ENCODE measurements around the gene TGFBR3.

The TGFBR3 gene

GRCh38 chr1:91813813-91814212 is 72.1 kb downstream of the TGFBR3 start:
- Histone ChIP-seq H3K9me3 (ENCODE audit: insufficient read depth, low read length, severe bottlenecking) (no peaks in the 10 kb centered on the region), H3K79me2 (ENCODE audit: insufficient read depth, low read length) (no peaks in the 10 kb centered on the region), H3K4me3 (ENCODE audit: low read depth in 1 of 2, low read length in 2 of 2) (no peak overlapping the region), H3K36me3 (ENCODE audit: insufficient read depth, low read length) (no peaks in the 10 kb centered on the region), H4K20me1 (ENCODE audit: insufficient read depth, low read length) (no peaks in the 10 kb centered on the region), H3K27me3 (ENCODE audit: insufficient read depth, low read length, poor library complexity) (peaks cover 6% of the 10 kb centered on the region), H3K27ac (ENCODE audit: low read length) (no peak overlapping the region), H3K4me1 (ENCODE audit: insufficient read depth, low read length) (no peaks in the 10 kb centered on the region), H3K9ac (ENCODE audit: low read depth, low read length) (no peak overlapping the region), H3K4me2 (ENCODE audit: insufficient read depth, low read length) (no peak overlapping the region), H2AFZ (ENCODE audit: low read depth, low read length) (no peak overlapping the region)
- DNase-seq (no peak), ATAC-seq (ENCODE audit: insufficient read depth, low read depth) (no peak)
- TF ChIP-seq CTCF (IDR thresholded peaks at IDR 0.05; ENCODE audit: borderline replicate concordance, extremely low read depth, low read length, poor library complexity, severe bottlenecking) (no peak), EZH2 (IDR thresholded peaks at IDR 0.05; ENCODE audit: borderline replicate concordance, low read depth, low read length, severe bottlenecking) (no peak)

- Histone ChIP-seq H3K9ac (ENCODE audit: low read depth, low read length) (no peak overlapping the region), H3K4me1 (ENCODE audit: insufficient read depth, low read length) (no peaks in the 10 kb centered on the region), H3K27ac (ENCODE audit: low read length) (no peak overlapping the region), H3K27me3 (ENCODE audit: insufficient read depth, low read length, poor library complexity) (peaks cover 6% of the 10 kb centered on the region), H3K4me3 (ENCODE audit: low read depth in 1 of 2, low read length in 2 of 2) (no peak overlapping the region), H3K4me2 (ENCODE audit: insufficient read depth, low read length) (no peak overlapping the region), H3K36me3 (ENCODE audit: insufficient read depth, low read length) (no peaks in the 10 kb centered on the region), H4K20me1 (ENCODE audit: insufficient read depth, low read length) (no peaks in the 10 kb centered on the region), H2AFZ (ENCODE audit: low read depth, low read length) (no peak overlapping the region), H3K79me2 (ENCODE audit: insufficient read depth, low read length) (no peaks in the 10 kb centered on the region), H3K9me3 (ENCODE audit: insufficient read depth, low read length, severe bottlenecking) (no peaks in the 10 kb centered on the region)
- TF ChIP-seq CTCF (IDR thresholded peaks at IDR 0.05; ENCODE audit: borderline replicate concordance, extremely low read depth, low read length, poor library complexity, severe bottlenecking): no peak
- TF ChIP-seq EZH2 (IDR thresholded peaks at IDR 0.05; ENCODE audit: borderline replicate concordance, low read depth, low read length, severe bottlenecking): no peak
- ATAC-seq (ENCODE audit: insufficient read depth, low read depth) (no peak), DNase-seq (no peak)
Measured at GRCh38 chr1:91811363-91812025, 74.5 kb downstream of the TGFBR3 start.

GRCh38 chr1:91809317-91809716 is 76.6 kb downstream of the TGFBR3 start:
- Histone ChIP-seq H3K4me1 (ENCODE audit: insufficient read depth, low read length) (peaks cover 6% of the 10 kb centered on the region), H3K79me2 (ENCODE audit: insufficient read depth, low read length) (no peaks in the 10 kb centered on the region), H3K27ac (ENCODE audit: low read length) (no peak overlapping the region), H3K36me3 (ENCODE audit: insufficient read depth, low read length) (no peaks in the 10 kb centered on the region), H3K9me3 (ENCODE audit: insufficient read depth, low read length, severe bottlenecking) (no peaks in the 10 kb centered on the region), H3K4me2 (ENCODE audit: insufficient read depth, low read length) (no peak overlapping the region), H3K4me3 (ENCODE audit: low read depth in 1 of 2, low read length in 2 of 2) (no peak overlapping the region), H2AFZ (ENCODE audit: low read depth, low read length) (no peak overlapping the region), H3K27me3 (ENCODE audit: insufficient read depth, low read length, poor library complexity) (peaks cover 6% of the 10 kb centered on the region), H4K20me1 (ENCODE audit: insufficient read depth, low read length) (no peaks in the 10 kb centered on the region), H3K9ac (ENCODE audit: low read depth, low read length) (no peak overlapping the region)
- ATAC-seq (ENCODE audit: insufficient read depth, low read depth) (no peak), DNase-seq (no peak)
- no peak for TF ChIP-seq EZH2 (IDR thresholded peaks at IDR 0.05; ENCODE audit: borderline replicate concordance, low read depth, low read length, severe bottlenecking)
- no peak for TF ChIP-seq CTCF (IDR thresholded peaks at IDR 0.05; ENCODE audit: borderline replicate concordance, extremely low read depth, low read length, poor library complexity, severe bottlenecking)

Measured in DND-41 (cell line).